Measurements from ENCODE around the gene AADACL2. TPM values are rescaled to one million over a fixed set of nuclear protein-coding genes. Genes with fewer than 3 reads are reported as not detected.

The AADACL2 gene, protein sequence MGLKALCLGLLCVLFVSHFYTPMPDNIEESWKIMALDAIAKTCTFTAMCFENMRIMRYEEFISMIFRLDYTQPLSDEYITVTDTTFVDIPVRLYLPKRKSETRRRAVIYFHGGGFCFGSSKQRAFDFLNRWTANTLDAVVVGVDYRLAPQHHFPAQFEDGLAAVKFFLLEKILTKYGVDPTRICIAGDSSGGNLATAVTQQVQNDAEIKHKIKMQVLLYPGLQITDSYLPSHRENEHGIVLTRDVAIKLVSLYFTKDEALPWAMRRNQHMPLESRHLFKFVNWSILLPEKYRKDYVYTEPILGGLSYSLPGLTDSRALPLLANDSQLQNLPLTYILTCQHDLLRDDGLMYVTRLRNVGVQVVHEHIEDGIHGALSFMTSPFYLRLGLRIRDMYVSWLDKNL
- not detected in 2 replicates for total RNA-seq (2014; rRNA removed; shearing (Covaris generic))
- not detected in 2 replicates for polyA plus RNA-seq (2016; fragmentation: Nextera tagmentation; extraction: Ambion mirVana)

- Histone ChIP-seq H4K20me1 (ENCODE audit: insufficient read depth) (no peaks in the 10 kb centered on the region), H3K4me3 (no peak within 1 kb of the TSS), H3F3A (ENCODE audit: insufficient read depth) (no peaks in the 10 kb centered on the region), H2AFZ (0 out of 2 replicates have a peak within 1 kb of the TSS, but pooled peaks have one; percentile 7), H3K79me2 (ENCODE audit: insufficient read depth) (no peaks in the 10 kb centered on the region), H3K36me3 (ENCODE audit: low read depth) (no peaks in the 10 kb centered on the region), H3K4me1 (ENCODE audit: insufficient read depth) (no peaks in the 10 kb centered on the region), H3K9me2 (ENCODE audit: insufficient read depth) (no peaks in the 10 kb centered on the region), H3K4me2 (ENCODE audit: unreplicated experiment) (no peak within 1 kb of the TSS), H3K27ac (no peak within 1 kb of the TSS), H3K27me3 (replicated peaks; ENCODE audit: insufficient read depth) (no peaks in the 10 kb centered on the region), H3K9ac (no peak within 1 kb of the TSS), H3K9me3 (ENCODE audit: low read depth) (no peaks in the 10 kb centered on the region)
- in situ Hi-C loops (cut with MboI) = no loop called here
- peak; percentile 19 for DNase-seq
- WGBS, 2 experiments (ENCODE audit: low coverage in 1 of 2, low lambda C conversion rate in 2 of 2, missing lambda C conversion rate in 2 of 2) = 32 to 50% methylated on average over 1 of the region's 1 CpG
- TF ChIP-seq EZH2phosphoT487 (IDR thresholded peaks at IDR 0.05; ENCODE audit: insufficient read depth, low read depth) = no peak
- no peak for TF ChIP-seq EZH2 (IDR thresholded peaks at IDR 0.05; ENCODE audit: insufficient read depth, poor library complexity, severe bottlenecking)
Observed at GRCh38 chr3:151733613-151734012, at the start of gene AADACL2. AADACL2 (plus strand) TSS chr3:151733927; CDS start chr3:151734036, 109 bp downstream.

DNA sequence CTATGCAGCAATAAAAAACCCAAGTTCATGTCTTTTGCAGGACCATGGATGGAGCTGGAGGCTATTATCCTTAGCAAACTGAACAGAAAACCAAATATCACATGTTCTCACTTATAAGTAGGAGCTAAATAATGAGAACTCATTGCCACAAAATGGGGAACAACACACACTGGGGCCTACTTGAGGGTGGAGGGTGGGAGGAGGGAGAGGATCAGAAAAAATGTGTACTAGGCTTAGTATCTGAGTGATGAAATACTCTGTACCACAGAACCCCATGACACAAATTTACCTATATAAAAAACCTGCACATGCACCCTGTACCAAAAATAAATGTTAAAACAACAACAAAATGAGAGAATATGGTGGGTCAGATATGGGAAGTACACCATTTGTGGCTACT is 49.6 kb upstream of the AADACL2 start:
- no peak for DNase-seq
- Histone ChIP-seq H3K4me3 (no peak overlapping the region), H3K27me3 (replicated peaks; ENCODE audit: insufficient read depth) (no peaks in the 10 kb centered on the region), H3K4me1 (ENCODE audit: insufficient read depth) (no peaks in the 10 kb centered on the region), H3K4me2 (ENCODE audit: unreplicated experiment) (no peak overlapping the region), H2AFZ (no peak overlapping the region), H3K27ac (no peak overlapping the region), H3F3A (ENCODE audit: insufficient read depth) (no peaks in the 10 kb centered on the region), H3K9ac (no peak overlapping the region), H3K9me3 (ENCODE audit: low read depth) (no peaks in the 10 kb centered on the region), H3K9me2 (ENCODE audit: insufficient read depth) (no peaks in the 10 kb centered on the region), H4K20me1 (ENCODE audit: insufficient read depth) (no peaks in the 10 kb centered on the region), H3K79me2 (ENCODE audit: insufficient read depth) (no peaks in the 10 kb centered on the region), H3K36me3 (ENCODE audit: low read depth) (no peaks in the 10 kb centered on the region)
- TF ChIP-seq EZH2phosphoT487 (IDR thresholded peaks at IDR 0.05; ENCODE audit: insufficient read depth, low read depth) (no peak), EZH2 (IDR thresholded peaks at IDR 0.05; ENCODE audit: insufficient read depth, poor library complexity, severe bottlenecking) (no peak)
- in situ Hi-C loops (cut with MboI) = no loop called here

DNA sequence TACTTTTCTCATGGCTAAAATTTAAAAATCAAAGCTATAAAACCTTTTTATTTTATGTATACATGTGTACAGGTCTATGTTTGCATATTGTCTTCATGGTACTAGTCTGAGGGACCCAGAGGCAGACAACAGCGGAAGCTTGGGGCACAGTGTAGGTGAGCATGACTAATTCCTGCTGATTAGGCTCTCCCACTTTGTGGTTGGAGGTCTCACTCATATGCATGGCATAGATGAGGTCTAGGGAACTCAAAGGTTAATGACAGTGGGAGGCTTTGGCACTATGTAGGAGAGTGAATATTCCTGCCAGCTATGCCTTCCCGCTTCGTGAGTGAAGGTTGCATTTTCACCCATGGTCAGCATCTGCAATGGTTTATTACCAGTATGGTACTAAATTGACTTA is 47.5 kb upstream of the AADACL2 start:
- Histone ChIP-seq H3K9ac (no peak overlapping the region), H3K4me1 (ENCODE audit: insufficient read depth) (no peaks in the 10 kb centered on the region), H3K9me3 (ENCODE audit: low read depth) (no peaks in the 10 kb centered on the region), H3K79me2 (ENCODE audit: insufficient read depth) (no peaks in the 10 kb centered on the region), H3K36me3 (ENCODE audit: low read depth) (no peaks in the 10 kb centered on the region), H3K4me3 (no peak overlapping the region), H3K9me2 (ENCODE audit: insufficient read depth) (no peaks in the 10 kb centered on the region), H3F3A (ENCODE audit: insufficient read depth) (no peaks in the 10 kb centered on the region), H4K20me1 (ENCODE audit: insufficient read depth) (no peaks in the 10 kb centered on the region), H3K27ac (no peak overlapping the region), H3K4me2 (ENCODE audit: unreplicated experiment) (no peak overlapping the region), H3K27me3 (replicated peaks; ENCODE audit: insufficient read depth) (no peaks in the 10 kb centered on the region), H2AFZ (no peak overlapping the region)
- no peak for DNase-seq
- in situ Hi-C loops (cut with MboI) = no loop called here
- TF ChIP-seq EZH2phosphoT487 (IDR thresholded peaks at IDR 0.05; ENCODE audit: insufficient read depth, low read depth) (no peak), EZH2 (IDR thresholded peaks at IDR 0.05; ENCODE audit: insufficient read depth, poor library complexity, severe bottlenecking) (no peak)
- 92 to 99% methylated on average over 3 of the region's 3 CpGs for WGBS, 2 experiments (ENCODE audit: low coverage in 1 of 2, low lambda C conversion rate in 2 of 2, missing lambda C conversion rate in 2 of 2)

- in situ Hi-C loops (cut with MboI) = no loop called here
- DNase-seq = no peak
- Histone ChIP-seq H3K27ac (no peak overlapping the region), H3F3A (ENCODE audit: insufficient read depth) (no peaks in the 10 kb centered on the region), H3K9me2 (ENCODE audit: insufficient read depth) (no peaks in the 10 kb centered on the region), H3K79me2 (ENCODE audit: insufficient read depth) (no peaks in the 10 kb centered on the region), H3K9me3 (ENCODE audit: low read depth) (no peaks in the 10 kb centered on the region), H4K20me1 (ENCODE audit: insufficient read depth) (no peaks in the 10 kb centered on the region), H3K27me3 (replicated peaks; ENCODE audit: insufficient read depth) (no peaks in the 10 kb centered on the region), H2AFZ (no peak overlapping the region), H3K9ac (no peak overlapping the region), H3K4me1 (ENCODE audit: insufficient read depth) (no peaks in the 10 kb centered on the region), H3K36me3 (ENCODE audit: low read depth) (no peaks in the 10 kb centered on the region), H3K4me3 (no peak overlapping the region), H3K4me2 (ENCODE audit: unreplicated experiment) (no peak overlapping the region)
- WGBS, 2 experiments (ENCODE audit: low coverage in 1 of 2, low lambda C conversion rate in 2 of 2, missing lambda C conversion rate in 2 of 2) = 40 to 44% methylated on average over 5 of the region's 5 CpGs
- TF ChIP-seq EZH2 (IDR thresholded peaks at IDR 0.05; ENCODE audit: insufficient read depth, poor library complexity, severe bottlenecking) = no peak
- TF ChIP-seq EZH2phosphoT487 (IDR thresholded peaks at IDR 0.05; ENCODE audit: insufficient read depth, low read depth) = no peak
Observed at GRCh38 chr3:151687076-151687475, 46.7 kb upstream of the AADACL2 start.
